Thoracic aorta endothelial cell (primary cell): ENCODE measurements around the gene RFC5. TPM values are rescaled to one million over a fixed set of nuclear protein-coding genes. Genes with fewer than 3 reads are reported as not detected.

Experiments
- small RNA-seq: library from RNA; depleted of rRNA; stranded (forward); fragments of <200 nt; gene quantifications from one replicate; pipeline ENCODE3, GENCODE V24; 2012
- total RNA-seq: library from RNA; depleted of rRNA; stranded (reverse); fragments of >200 nt; gene quantifications from 2 replicates; pipeline ENCODE4 v1.2.3, GENCODE V29; 2012

The RFC5 gene, protein sequence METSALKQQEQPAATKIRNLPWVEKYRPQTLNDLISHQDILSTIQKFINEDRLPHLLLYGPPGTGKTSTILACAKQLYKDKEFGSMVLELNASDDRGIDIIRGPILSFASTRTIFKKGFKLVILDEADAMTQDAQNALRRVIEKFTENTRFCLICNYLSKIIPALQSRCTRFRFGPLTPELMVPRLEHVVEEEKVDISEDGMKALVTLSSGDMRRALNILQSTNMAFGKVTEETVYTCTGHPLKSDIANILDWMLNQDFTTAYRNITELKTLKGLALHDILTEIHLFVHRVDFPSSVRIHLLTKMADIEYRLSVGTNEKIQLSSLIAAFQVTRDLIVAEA
- 32.6 and 41.6 TPM in 2 replicates for total RNA-seq

GRCh38 chr12:118016424-118017264 lies at the start of gene RFC5:
Gene RFC5, plus strand, starts transcription at chr12:118016703. Its CDS starts 125 bp downstream, at chr12:118016828.

DNA sequence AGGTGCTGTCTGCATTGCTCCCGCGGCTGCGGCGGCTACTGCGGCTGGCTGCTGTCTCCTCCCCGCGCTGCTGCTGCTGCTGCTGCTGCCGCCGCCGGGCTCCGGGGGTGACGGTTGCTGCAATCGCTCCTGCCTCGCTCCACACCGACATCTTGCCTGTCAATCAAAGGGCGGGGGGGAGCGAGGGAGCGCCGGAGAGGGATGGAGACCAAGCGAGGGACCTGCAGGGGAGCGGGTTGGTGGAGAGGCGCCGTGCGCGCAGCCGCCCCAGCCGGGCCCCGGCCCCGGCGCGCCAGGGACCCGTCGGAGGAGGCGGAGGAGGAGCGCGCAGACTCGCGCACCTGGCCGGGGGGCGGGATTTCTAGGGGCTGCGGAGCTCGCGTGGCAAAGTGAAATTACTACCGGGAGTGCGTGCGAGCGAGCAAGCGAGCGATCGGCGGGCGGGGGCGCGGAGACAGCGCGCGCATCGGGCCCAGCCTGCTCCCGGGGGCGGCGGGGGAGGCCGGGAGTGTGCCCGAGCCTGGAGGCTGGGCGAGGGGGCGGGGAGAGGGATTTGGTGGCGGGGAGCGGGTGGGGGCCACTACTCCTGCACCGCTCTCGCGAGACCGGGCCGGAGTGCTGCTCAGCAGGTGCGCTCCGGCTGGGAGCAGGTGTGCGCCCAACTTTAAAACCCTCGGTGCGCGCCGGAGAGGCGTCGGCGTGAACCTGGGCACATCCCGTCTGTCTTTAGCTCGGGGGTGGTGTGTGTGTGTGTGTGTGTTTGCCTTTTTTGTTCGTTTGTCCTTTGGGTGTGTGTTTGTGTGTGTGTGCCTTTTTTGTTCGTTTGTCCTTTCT lies 47.5 kb upstream of the RFC5 start, which contains the start of gene KSR2:
Gene KSR2, minus strand, starts transcription at position 165 of the 834 bp plus-strand sequence. CDS start 735 bp downstream, outside the sequence.

GRCh38 chr12:118061011-118061872 lies 44.7 kb downstream of the RFC5 start, which contains the start of gene WSB2:
Gene WSB2, minus strand, starts transcription at chr12:118061179. Its CDS starts 131 bp downstream, at chr12:118061048.

Small RNAs within 50 kb of the gene (small RNA-seq; reads per million reads assigned to genes)
- not detected for gene AC131159.1

Other genes with a start within 250 kb of the RFC5 start
- 1.6 and 1.7 TPM in 2 replicates for gene KSR2, start 47.7 kb upstream of the RFC5 start, total RNA-seq
- gene WSB2, start 44.5 kb downstream of the RFC5 start, total RNA-seq, result 80.0 and 98.3 TPM in 2 replicates
- gene VSIG10, start 87.3 kb downstream of the RFC5 start, total RNA-seq, result 32.2 and 41.9 TPM in 2 replicates
- 138 and 163 TPM in 2 replicates for gene PEBP1, start 119.4 kb downstream of the RFC5 start, total RNA-seq